22Rv1 (cell line): ENCODE results near the gene PLIN5.

ENCODE experiments used
- CTCF ChIP-seq: fragments of 450-650 bp; IDR thresholded peaks from 2 replicates; pipeline ENCODE4 v1.5.1; 2017; ENCODE audit warnings: mild to moderate bottlenecking
- ZFX ChIP-seq: fragments of 450-650 bp; IDR thresholded peaks from 2 replicates; pipeline ENCODE4 v1.6.1; 2017; ENCODE audit warnings: antibody characterized with exemption, borderline replicate concordance

- TF ChIP-seq CTCF, result no peak
- no peak for TF ChIP-seq ZFX
Observed at GRCh38 chr19:4528843-4529242, 6.2 kb downstream of the PLIN5 start.
